Measurements from ENCODE around the gene ZDHHC12.

Gene ZDHHC12, protein sequence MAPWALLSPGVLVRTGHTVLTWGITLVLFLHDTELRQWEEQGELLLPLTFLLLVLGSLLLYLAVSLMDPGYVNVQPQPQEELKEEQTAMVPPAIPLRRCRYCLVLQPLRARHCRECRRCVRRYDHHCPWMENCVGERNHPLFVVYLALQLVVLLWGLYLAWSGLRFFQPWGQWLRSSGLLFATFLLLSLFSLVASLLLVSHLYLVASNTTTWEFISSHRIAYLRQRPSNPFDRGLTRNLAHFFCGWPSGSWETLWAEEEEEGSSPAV

DNA sequence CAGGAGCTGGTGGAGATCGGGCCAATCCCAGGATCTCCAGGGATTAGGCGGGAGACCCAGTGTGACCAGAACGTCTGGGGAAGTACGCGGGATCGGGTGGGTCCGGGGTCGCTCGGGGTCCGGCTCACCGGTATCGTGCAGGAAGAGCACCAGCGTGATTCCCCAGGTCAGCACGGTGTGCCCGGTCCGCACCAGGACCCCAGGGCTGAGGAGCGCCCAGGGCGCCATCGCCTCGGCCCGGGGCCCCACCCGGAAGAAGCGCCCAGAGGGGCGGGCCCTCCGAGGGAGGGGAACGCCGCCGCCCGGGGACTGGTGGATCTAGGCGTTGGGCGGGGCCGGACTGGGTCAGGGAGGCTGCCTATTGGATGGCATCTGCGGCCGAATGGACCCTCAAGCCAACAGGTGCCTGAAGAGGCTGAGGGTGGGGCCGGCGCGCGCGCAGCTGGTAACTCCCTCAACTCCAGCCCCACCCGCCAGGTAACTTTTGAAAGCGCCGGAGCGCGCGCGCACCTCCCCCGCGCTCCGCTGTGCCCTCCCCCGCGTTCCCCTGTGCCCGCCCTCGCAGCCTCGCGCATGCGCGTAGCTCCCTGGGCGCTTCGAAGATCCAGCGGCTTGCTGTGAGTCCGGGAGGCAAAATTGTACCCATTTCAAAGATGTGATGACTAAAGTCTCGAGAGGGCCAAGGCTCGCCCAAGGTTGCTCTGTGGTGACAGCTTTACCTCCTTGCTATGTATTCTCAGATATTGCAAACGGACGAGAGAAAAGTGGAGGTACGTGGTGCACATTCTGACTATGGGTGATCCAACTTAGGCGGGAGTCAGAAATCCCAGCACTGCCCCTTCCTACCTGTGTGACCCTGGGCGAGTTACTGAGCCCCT lies at the start of gene ZDHHC12:
TSS of gene ZDHHC12 (minus strand) at position 262 of the 878 bp plus-strand sequence. CDS start at position 228, 34 bp downstream.
- DNase-seq: peak; percentile 98

DNA sequence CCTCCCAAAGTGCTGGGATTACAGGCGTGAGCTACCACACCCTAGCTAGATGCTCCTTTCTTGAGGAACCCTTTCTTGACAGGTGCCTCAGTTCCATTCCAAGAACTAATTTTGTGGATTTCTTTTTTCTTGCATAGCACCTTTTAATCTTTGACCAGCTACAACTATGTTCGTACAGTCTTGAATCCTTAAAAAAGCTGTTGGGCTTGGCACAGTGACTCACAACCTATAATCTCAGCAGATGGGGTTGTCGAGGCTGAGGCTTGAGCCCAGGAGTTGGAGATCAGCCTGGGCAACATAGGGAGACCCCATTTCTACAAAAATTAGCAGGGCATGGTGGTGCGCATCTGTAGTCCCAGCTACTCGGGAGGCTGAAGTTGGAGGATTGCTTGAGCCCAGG lies 49.1 kb upstream of the ZDHHC12 start:
- DNase-seq: no peak

DNA sequence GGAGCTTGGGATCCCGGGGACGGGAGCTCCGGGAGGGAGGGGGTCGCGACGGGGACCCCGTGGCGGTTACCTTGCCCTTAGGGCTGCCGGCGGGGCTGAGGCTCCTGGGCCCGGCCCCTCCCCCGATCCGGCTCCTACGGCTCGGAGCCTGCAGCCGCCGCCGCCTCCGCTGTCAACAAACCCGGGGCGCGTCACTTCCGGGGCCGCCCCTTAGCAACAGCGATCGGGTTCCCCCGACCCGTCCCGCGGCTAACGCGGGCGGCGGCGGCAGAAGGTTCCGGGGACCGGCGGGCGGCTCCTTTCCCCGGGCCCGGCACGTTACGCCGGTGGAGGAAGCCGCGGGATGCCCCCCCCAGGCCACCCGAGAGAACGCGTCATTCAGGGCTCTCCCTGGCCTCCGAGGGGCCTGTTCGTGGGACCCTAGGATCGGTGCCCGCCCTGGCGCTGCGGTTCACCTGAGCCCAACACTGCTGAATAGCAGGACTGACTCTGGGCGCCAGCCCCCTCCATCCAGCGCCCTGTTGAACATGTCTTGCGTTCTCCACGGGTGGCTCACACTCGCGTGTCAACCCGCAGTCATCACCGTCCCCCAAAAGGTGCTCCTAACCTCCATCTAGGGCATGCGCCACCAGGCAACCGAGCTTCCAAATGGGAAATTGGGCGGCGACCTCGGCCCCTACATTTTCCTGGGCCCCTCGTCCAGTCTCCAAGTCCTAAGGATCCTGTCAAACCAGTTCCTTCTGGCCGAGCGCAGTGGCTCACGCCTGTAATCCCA lies 48.0 kb upstream of the ZDHHC12 start, which contains the start of gene ZER1:
TSS of gene ZER1 (minus strand) at position 183 of the 775 bp plus-strand sequence. CDS start 16,362 bp downstream, outside the sequence.
- peak; percentile 75 for DNase-seq

DNA sequence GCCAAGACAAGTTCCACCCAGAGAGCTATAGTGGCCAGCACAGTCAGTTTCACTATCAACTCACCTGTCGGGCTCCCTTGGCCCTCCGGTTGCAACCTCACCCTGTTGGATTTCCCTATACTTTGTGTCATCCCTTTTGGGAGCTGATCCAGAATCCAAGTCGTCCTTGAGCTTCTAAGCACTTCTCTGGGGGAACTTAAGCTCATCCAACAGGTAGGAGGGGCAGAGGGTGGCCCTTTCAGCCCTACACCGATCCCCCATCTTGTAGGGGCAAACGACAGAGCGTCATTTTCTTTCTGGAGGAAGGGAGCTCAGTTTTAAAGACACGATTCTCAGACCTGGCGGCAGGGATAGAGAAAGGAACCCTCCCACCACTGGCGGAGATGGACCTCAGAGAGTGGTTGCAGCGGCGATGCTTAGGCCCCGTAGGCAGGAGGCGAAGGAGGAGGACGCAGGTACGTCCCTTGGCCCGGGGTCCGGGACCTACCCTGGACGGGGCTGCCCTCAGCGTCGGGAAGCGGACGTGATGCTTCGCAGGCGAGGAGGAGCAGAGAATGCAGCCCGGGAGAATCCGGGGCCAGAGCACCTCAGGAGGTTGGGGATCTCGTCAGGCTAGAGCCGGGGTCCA lies 47.3 kb upstream of the ZDHHC12 start:
- no peak for DNase-seq

DNA sequence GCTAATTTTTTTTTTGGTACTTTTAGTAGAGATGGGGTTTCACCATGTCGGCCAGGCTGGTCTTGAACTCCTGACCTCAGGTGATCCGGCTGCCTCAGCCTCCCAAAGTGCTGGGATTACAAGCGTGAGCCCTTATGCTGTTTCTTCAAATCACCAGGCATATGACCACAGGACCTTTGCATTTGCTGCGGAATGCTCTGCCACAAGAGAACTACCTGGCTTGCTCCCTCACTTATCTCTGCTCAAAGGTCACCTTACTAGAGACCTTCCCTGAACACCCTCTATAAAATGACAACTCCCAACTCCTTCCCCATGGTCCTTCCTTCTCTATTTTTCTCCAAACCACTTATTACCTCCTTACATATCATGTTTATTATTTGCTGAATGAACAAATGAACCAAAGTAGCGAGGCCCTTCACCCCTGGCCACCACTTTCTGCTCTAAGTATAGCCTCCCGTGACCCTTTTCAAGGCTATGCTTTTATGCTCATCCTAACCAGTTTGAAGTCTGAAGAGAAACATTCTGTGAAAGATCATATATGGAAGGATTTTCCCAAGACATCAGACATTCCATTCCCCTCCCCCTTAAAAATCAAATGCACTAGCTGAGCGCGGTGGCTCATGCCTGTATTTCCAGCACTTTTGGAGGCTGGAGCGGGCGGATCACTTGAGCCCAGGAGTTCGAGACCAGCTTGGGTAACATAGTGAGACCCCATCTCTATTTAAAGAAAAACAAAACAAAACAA lies 46.5 kb upstream of the ZDHHC12 start:
- DNase-seq: no peak

DNA sequence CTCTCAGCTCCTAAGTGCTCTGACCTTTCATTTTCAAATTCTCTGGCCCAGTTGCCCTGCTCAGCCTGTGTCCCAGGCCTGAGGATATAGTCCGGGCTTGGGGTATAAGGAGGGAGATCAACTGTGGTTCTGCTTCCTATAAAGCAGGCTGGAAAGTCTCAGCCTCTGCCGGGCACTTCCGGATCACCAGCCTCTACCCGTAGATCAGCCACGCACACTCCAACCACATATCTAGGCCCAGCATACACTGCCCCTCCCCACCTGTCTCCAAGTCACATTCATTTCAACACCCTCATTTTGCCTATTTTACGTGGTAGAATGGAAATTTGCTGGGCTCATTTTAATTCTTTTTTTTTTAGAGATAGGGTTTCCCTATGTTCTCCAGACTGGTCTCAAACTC lies 44.7 kb upstream of the ZDHHC12 start:
- no peak for DNase-seq

DNA sequence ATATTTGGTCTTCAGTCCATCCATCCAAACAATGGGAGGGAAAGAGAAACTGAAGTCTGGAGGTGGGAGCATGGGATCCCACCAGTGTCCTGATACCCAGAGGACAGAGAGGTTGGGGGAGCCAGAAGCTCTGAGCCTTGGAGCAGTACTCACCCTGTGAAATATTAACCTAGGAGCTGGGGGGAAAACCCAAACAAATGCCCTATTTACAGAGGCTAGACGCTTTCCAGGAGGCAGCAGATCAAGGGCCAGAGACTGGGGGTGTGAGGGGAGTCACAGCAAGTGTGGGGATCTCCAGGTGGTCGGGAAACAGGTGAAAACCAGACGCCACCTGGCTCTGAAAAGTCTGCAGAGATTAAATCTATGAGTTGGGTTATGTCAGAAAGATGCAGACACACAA lies 41.6 kb upstream of the ZDHHC12 start:
- DNase-seq: no peak

DNA sequence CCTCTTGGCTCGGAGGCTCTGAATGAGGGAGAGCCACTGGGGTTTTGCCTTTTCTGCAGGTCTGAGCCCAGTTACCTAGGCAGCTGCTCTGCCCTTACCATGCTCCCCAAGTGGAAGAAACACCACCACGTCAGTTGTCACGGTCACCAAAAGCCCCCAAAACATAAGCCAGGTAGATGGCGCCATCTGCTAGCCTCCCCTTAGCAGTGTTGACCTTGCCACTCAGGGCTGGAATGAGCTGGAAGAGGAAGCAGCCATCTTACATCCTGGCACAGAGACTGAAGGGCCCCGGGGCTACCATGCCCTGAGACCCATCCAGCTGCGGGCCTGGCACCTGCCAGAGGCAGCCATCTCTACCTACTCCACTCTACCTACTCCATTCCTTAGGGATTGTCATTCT lies 40.4 kb upstream of the ZDHHC12 start:
- DNase-seq: no peak

DNA sequence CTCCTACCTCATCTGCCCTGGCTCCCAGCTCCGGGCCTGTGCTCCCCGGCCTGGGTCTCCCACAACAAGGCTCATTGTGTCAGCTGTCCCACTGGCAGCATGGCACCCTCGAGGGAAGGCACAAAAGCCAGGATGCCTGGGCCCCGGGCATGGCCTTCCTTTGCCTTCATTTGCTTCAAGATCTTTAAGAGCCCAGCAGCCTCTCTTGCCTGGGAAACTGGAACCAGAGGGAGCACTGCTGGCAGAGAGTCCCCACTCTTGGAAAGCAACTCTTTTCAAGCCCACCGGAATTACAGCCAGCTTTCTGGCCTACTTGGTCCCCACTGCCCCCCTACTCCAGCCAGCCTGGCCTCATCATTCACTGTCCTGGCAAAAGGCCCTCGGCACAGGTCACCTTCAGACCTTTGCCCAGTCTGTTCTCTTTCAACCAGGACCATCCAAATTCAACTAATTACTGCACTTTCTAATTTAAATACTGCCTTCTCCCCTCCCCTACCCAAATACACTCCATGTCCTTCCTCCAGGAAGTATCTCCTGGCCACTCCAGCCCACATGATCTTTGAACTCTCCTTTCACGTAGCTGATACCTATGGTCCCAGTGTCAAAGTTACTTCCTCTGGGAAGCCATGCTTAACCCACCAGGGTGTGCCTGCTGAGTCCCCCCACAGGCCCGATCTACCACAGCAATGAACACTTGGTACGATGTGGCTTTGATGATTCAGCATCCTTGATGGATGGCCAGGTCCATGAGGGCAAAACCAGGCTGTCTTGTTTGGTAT lies 38.9 kb upstream of the ZDHHC12 start:
- no peak for DNase-seq

DNA sequence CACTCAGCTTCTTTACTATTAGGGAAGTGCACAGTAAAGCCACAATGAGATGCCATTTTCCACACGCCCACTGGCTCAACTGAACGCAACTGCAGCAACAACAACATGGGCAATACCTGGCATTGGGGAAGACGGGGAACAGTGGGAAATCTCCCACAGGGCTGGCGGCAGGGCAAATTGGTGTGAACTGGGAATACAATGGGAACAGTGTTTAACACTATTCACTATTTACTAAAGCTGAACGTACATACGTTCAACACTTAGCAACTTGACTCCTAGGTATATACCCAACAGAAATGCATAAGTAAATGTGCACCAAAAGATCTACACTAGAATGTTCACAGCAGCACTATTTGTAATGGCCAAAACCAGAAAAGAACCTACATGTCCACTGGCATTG lies 33.7 kb upstream of the ZDHHC12 start:
- no peak for DNase-seq

DNA sequence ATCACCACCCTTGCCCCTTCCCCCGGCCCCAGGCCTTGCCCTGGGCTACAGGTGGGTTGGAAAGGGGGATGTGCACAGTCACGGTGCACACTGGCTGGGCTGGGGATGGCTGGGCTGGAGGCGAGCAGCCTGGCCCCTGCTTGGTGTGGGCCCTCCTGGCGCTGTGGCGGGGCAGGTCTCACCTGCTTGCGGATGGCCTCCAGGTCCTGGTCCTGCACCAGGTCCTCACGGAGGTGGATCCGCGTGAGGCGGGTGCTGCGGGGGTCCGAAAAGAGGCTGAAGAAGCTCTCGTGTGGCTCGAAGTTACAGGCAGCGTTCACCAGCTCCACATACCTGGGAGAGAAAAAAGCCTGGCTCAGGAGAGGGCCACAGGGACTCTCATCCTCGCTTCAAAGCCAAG lies 29.7 kb upstream of the ZDHHC12 start:
- no peak for DNase-seq

DNA sequence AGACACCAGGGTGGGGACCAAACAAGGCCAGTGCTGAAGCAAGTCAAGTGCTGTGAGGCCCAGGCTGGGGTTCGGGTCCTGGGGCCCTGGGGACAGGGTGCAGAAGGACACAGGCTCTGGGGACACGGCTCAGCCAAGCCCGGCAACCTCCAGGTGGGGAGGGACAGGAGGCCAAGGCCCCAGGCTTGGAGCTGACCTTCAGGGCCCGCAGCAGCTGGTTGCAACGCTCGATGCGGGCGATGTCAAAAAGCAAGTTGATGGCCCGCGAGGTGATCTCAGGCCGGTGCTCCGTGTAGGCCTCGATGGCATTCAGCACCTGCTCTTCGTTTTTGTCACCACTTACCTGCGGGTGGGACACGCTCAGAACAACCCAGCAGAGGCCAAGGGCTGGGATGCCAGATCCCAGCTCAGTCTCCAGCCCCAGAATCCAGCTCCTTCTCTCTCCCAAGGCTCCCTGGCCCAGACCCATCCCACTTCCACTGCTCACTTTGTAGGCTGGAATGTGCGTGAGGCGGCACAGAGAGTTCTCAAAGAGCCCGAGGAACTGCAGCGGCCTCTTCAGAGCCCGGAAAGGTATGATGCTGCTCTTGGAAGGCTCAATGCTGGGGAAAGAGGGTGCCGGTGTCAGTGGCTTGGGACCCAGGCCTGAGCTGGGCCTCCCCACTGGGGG lies 27.1 kb upstream of the ZDHHC12 start:
- no peak for DNase-seq

DNA sequence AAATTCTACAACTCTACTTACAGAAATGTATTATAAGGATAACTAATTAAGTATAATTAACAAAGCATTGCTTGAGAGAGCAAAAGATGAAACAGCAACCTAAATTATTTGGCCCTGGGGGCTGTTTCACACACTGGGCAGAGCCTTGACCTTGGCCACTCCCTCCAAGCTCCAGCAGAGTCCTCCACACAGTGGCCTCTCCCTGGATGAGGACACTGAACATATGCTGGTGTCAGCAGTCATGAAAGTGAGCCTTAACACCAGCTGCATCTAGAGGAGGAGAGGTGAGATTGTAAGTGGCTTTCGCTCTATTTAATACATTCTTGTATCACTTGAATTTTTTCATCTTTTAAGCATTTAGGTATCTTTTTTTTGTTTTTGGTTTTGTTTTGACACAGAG lies 23.3 kb upstream of the ZDHHC12 start:
- DNase-seq: no peak

DNA sequence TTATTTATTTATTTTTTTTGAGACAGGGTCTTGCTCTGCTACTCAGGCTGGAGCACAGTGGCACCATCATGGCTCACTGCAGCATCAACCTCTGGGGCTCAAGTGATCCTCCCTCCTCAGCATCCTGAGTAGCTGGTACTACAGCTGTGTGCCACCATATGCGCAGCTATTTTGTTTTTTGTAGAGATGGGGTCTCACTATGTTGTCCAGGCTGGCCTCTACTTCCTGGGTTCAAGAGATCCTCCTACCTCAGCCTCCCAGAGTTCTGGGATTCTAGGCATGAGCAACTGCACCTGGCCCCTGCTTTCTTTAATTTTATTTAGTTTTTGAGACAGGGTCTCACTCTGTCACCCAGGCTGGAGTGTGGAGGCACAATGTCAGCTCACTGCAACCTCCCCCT lies 19.5 kb upstream of the ZDHHC12 start:
- no peak for DNase-seq

DNA sequence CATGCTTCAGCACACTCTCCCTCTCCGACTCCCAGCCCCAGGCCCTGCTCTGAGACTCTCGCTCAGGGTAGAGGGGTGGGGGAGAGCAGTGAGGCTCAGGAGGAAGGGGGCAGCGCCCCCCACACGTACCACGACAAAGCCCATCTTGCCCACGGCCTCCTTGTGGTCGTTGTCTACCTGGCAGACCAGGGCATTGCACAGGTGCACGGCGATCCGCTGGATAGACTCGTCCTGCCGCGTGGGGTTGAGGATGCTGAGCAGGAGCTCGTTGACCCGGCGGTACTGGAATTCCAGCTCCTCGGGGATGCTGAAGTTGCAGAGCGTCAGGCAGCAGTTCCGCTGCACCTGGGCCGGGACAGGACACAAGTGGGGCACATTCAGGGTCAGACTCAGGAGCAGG lies 18.5 kb upstream of the ZDHHC12 start:
- DNase-seq: no peak

DNA sequence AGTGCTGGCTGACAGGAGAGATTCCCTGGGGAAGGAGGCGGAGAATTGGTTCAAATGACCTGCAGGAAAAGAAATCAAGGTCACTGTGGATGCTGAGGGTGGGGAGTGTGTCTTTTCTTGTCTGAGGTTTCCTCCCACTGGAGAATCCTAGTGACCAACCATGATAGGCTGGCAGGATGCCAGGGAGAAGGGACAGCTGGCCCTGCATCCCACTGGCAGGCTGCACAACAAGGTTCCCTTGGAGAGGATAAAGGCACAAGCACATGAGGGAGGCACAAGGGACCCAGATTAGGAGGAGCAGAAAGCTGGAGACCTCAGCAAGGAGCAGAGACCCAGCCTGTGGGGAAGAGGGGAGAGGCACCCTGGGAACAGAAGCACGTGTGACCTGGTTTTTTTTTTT lies 11.4 kb upstream of the ZDHHC12 start:
- no peak for DNase-seq

DNA sequence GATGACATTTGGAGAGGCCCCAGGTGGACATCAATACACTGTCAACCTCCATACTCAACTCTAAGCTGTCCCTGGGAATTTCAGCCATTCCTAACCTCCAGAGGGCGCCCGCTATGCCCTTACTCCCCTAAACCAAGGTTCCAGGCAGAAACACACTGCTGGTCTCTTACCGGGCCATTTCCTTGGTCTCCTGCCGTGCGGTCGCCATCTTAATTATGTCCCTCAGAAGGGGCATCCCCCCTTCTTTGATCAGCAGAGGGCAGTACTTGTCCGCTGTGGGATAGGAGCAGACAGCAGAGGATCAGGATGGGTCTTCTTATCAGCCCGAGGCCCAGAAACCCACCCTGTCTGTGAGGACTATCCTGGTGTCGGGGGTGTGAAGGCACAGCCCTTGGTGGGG lies 9.3 kb upstream of the ZDHHC12 start:
- peak; percentile 87 for DNase-seq

DNA sequence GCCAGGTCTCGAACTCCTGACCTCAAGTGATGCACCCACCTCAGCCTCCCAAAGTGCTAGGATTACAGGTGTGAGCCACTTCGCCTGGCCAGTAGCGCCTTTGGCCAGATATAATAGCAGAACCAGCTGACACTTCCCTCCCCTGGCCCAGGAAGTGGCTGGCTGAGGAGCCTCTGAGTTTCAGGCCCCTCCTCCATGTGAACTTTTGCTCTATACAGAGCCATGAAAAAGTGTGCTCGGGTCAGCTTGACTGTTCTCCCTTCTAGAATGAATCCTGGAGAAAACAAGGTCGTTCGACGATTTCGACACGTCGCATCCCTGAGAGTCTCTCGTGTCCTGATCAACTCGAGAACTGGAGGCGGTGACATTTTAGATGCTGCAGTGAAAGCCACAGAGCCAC lies 8.6 kb upstream of the ZDHHC12 start:
- DNase-seq: no peak

DNA sequence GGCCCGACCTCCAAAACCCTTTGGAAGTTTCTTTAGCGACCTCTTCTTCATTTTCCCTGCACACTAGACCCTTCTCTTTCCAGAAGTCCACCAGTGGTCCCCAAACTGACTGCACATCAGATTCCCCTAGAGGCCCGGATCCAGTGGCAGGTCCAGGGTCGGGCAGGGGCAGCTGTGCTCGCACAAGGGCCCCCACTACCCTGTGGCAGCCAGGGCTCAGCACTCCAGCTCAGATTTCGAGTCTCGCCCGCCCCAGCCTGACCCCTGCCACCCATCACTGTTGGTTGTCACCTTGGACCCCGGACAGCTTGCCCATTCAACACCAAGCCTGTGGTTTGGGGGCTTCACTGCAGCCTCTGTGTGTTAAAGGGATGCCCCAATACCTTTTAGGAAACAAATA lies 7.8 kb upstream of the ZDHHC12 start:
- DNase-seq: no peak

DNA sequence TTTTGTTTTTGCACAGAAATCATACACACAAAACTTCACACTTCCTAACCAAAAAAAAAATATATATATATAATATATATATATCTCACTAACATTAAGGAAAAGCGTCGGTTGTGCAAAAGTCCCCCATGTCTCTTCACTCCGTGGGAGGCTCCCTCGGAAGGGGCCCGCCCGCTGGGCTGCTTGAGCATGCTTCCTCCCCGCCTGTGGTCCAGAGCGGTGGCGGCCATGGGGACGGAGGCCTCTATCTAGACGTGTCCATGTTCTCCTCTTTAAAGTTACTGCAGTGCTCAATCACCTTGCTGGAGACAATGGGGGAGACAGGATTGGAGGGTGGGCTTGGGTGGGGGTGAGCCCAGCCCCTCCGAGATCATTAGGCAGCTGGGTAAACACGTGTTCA lies 7.2 kb upstream of the ZDHHC12 start:
- no peak for DNase-seq

All from NCI-H1105 (cell line).